ENCODE measurements around the gene TSPAN3. TPM values are rescaled to one million over a fixed set of nuclear protein-coding genes. Genes with fewer than 3 reads are reported as not detected.

The TSPAN3 gene
- total RNA-seq, 1 donor from 2014 or later = 288 TPM

GRCh38 chr15:77112838-77113504 is 42.1 kb upstream of the TSPAN3 start:
- H3K36me3 Mint-ChIP-seq = peaks cover 6% of the 10 kb centered on the region

GRCh38 chr15:77111789-77112188 is 40.9 kb upstream of the TSPAN3 start:
- Mint-ChIP-seq H3K36me3 (peaks cover 6% of the 10 kb centered on the region), H3K27me3 (no peaks in the 10 kb centered on the region)
- no peak for TF ChIP-seq CTCF (conservative IDR thresholded peaks at IDR 0.05)

More at GRCh38 chr15:77112838-77113504, 42.1 kb upstream of the TSPAN3 start:
- no peak for TF ChIP-seq CTCF (conservative IDR thresholded peaks at IDR 0.05)
- no peak for DNase-seq (ENCODE audit: extremely low spot score, unreplicated experiment)
- peak overlapping the region; percentile 17 for H3K27ac Mint-ChIP-seq
- H3K4me3 Mint-ChIP-seq = no peak overlapping the region
- no peaks in the 10 kb centered on the region for H3K9me3 Mint-ChIP-seq
- H3K27me3 Mint-ChIP-seq = no peaks in the 10 kb centered on the region
- peaks cover 3% of the 10 kb centered on the region for H3K4me1 Mint-ChIP-seq (ENCODE audit: unreplicated experiment)

GRCh38 chr15:77107531-77108355 is 36.8 kb upstream of the TSPAN3 start:
- Mint-ChIP-seq H3K4me1 (ENCODE audit: unreplicated experiment) (peaks cover 25% of the 10 kb centered on the region), H3K4me3 (peak overlapping the region; percentile 56), H3K36me3 (no peaks in the 10 kb centered on the region), H3K27me3 (no peaks in the 10 kb centered on the region), H3K9me3 (no peaks in the 10 kb centered on the region), H3K27ac (peak overlapping the region; percentile 71)
- no peak for DNase-seq (ENCODE audit: extremely low spot score, unreplicated experiment)
- TF ChIP-seq CTCF (conservative IDR thresholded peaks at IDR 0.05) = peak; percentile 78

More at GRCh38 chr15:77111789-77112188, 40.9 kb upstream of the TSPAN3 start:
- no peaks in the 10 kb centered on the region for H3K9me3 Mint-ChIP-seq
- peaks cover 15% of the 10 kb centered on the region for H3K4me1 Mint-ChIP-seq (ENCODE audit: unreplicated experiment)
- peak overlapping the region; percentile 0 for H3K27ac Mint-ChIP-seq
- no peak for DNase-seq (ENCODE audit: extremely low spot score, unreplicated experiment)
- H3K4me3 Mint-ChIP-seq = no peak overlapping the region

- peaks cover 25% of the 10 kb centered on the region for H3K4me1 Mint-ChIP-seq (ENCODE audit: unreplicated experiment)
- DNase-seq (ENCODE audit: extremely low spot score, unreplicated experiment) = no peak
- no peak for TF ChIP-seq CTCF (conservative IDR thresholded peaks at IDR 0.05)
- H3K27me3 Mint-ChIP-seq = no peaks in the 10 kb centered on the region
- peak overlapping the region; percentile 71 for H3K27ac Mint-ChIP-seq
- H3K4me3 Mint-ChIP-seq = no peak overlapping the region
- no peaks in the 10 kb centered on the region for H3K36me3 Mint-ChIP-seq
- H3K9me3 Mint-ChIP-seq = no peaks in the 10 kb centered on the region
These were observed 36.2 kb upstream of the TSPAN3 start for GRCh38 chr15:77107068-77107467.

GRCh38 chr15:77104155-77104554 is 33.2 kb upstream of the TSPAN3 start:
- Mint-ChIP-seq H3K4me3 (no peak overlapping the region), H3K36me3 (no peaks in the 10 kb centered on the region), H3K4me1 (ENCODE audit: unreplicated experiment) (peaks cover 25% of the 10 kb centered on the region), H3K27me3 (no peaks in the 10 kb centered on the region), H3K27ac (peak overlapping the region; percentile 39), H3K9me3 (no peaks in the 10 kb centered on the region)
- DNase-seq (ENCODE audit: extremely low spot score, unreplicated experiment) = no peak
- no peak for TF ChIP-seq CTCF (conservative IDR thresholded peaks at IDR 0.05)
